Measurements from ENCODE around the gene FCN2. TPM values are rescaled to one million over a fixed set of nuclear protein-coding genes. Genes with fewer than 3 reads are reported as not detected.

FCN2 gene
- total RNA-seq, 2 experiments from 2014 or later = not detected

GRCh38 chr9:134915046-134915985, 34.7 kb downstream of the FCN2 start:
- no peaks in the 10 kb centered on the region for H3K36me3 Mint-ChIP-seq
- no peak for DNase-seq
- no peak overlapping the region for H3K4me3 Mint-ChIP-seq
- H3K4me1 Mint-ChIP-seq = no peaks in the 10 kb centered on the region
- peaks cover 12% of the 10 kb centered on the region for H3K27me3 Mint-ChIP-seq
- peaks cover 13% of the 10 kb centered on the region for H3K9me3 Mint-ChIP-seq
- no peak overlapping the region for H3K27ac Mint-ChIP-seq

GRCh38 chr9:134916161-134916665, 35.6 kb downstream of the FCN2 start:
- Mint-ChIP-seq H3K4me1 (no peaks in the 10 kb centered on the region), H3K27me3 (peaks cover 3% of the 10 kb centered on the region), H3K4me3 (no peak overlapping the region), H3K27ac (no peak overlapping the region), H3K9me3 (peaks cover 13% of the 10 kb centered on the region), H3K36me3 (no peaks in the 10 kb centered on the region)
- no peak for DNase-seq

- Mint-ChIP-seq H3K4me1 (no peaks in the 10 kb centered on the region), H3K9me3 (peaks cover 13% of the 10 kb centered on the region), H3K27ac (no peak within 1 kb of the TSS), H3K27me3 (peaks cover 3% of the 10 kb centered on the region), H3K4me3 (no peak within 1 kb of the TSS), H3K36me3 (no peaks in the 10 kb centered on the region)
- DNase-seq = no peak
These were observed 37.1 kb downstream of the FCN2 start, which contains the start of gene FCN1 for GRCh38 chr9:134917431-134918373. FCN1 (minus strand) TSS chr9:134917912; CDS start chr9:134917871, 41 bp downstream.

GRCh38 chr9:134918646-134919045, 38.0 kb downstream of the FCN2 start:
- Mint-ChIP-seq H3K27me3 (peaks cover 3% of the 10 kb centered on the region), H3K9me3 (peaks cover 13% of the 10 kb centered on the region), H3K36me3 (no peaks in the 10 kb centered on the region), H3K4me1 (no peaks in the 10 kb centered on the region), H3K4me3 (no peak overlapping the region), H3K27ac (no peak overlapping the region)
- DNase-seq = no peak

- Mint-ChIP-seq H3K9me3 (peaks cover 13% of the 10 kb centered on the region), H3K27ac (no peak overlapping the region), H3K4me1 (no peaks in the 10 kb centered on the region), H3K36me3 (no peaks in the 10 kb centered on the region), H3K4me3 (no peak overlapping the region), H3K27me3 (peaks cover 3% of the 10 kb centered on the region)
- no peak for DNase-seq
These were observed 38.7 kb downstream of the FCN2 start for GRCh38 chr9:134919303-134919702.

GRCh38 chr9:134922066-134922931, 41.7 kb downstream of the FCN2 start:
- no peak overlapping the region for H3K27ac Mint-ChIP-seq
- peaks cover 13% of the 10 kb centered on the region for H3K9me3 Mint-ChIP-seq
- no peak for DNase-seq
- H3K36me3 Mint-ChIP-seq = no peaks in the 10 kb centered on the region
- H3K4me1 Mint-ChIP-seq = no peaks in the 10 kb centered on the region
- H3K4me3 Mint-ChIP-seq = no peak overlapping the region
- no peaks in the 10 kb centered on the region for H3K27me3 Mint-ChIP-seq

GRCh38 chr9:134922932-134923240, 42.3 kb downstream of the FCN2 start:
- Mint-ChIP-seq H3K4me1 (no peaks in the 10 kb centered on the region), H3K27ac (no peak overlapping the region), H3K36me3 (no peaks in the 10 kb centered on the region), H3K4me3 (no peak overlapping the region), H3K9me3 (peaks cover 13% of the 10 kb centered on the region), H3K27me3 (no peaks in the 10 kb centered on the region)
- DNase-seq = no peak

- Mint-ChIP-seq H3K4me3 (no peak overlapping the region), H3K27ac (no peak overlapping the region), H3K4me1 (no peaks in the 10 kb centered on the region), H3K36me3 (no peaks in the 10 kb centered on the region), H3K27me3 (no peaks in the 10 kb centered on the region), H3K9me3 (peaks cover 12% of the 10 kb centered on the region)
- no peak for DNase-seq
These were observed 42.9 kb downstream of the FCN2 start for GRCh38 chr9:134923466-134923865.

- Mint-ChIP-seq H3K27me3 (peaks cover 7% of the 10 kb centered on the region), H3K4me1 (no peaks in the 10 kb centered on the region), H3K36me3 (no peaks in the 10 kb centered on the region), H3K27ac (no peak overlapping the region), H3K9me3 (no peaks in the 10 kb centered on the region), H3K4me3 (no peak overlapping the region)
- no peak for DNase-seq
These were observed 44.5 kb downstream of the FCN2 start for GRCh38 chr9:134925011-134925511.

GRCh38 chr9:134928436-134929192, 48.0 kb downstream of the FCN2 start:
- H3K4me1 Mint-ChIP-seq = no peaks in the 10 kb centered on the region
- no peak overlapping the region for H3K4me3 Mint-ChIP-seq
- H3K27me3 Mint-ChIP-seq = peaks cover 12% of the 10 kb centered on the region
- no peaks in the 10 kb centered on the region for H3K9me3 Mint-ChIP-seq
- H3K36me3 Mint-ChIP-seq = no peaks in the 10 kb centered on the region
- DNase-seq = no peak
- H3K27ac Mint-ChIP-seq = no peak overlapping the region

GRCh38 chr9:134929193-134930158, 48.9 kb downstream of the FCN2 start:
- no peak for DNase-seq
- Mint-ChIP-seq H3K4me1 (no peaks in the 10 kb centered on the region), H3K4me3 (no peak overlapping the region), H3K27ac (no peak overlapping the region), H3K36me3 (no peaks in the 10 kb centered on the region), H3K9me3 (no peaks in the 10 kb centered on the region), H3K27me3 (peaks cover 12% of the 10 kb centered on the region)

- no peak overlapping the region for H3K4me3 Mint-ChIP-seq
- H3K4me1 Mint-ChIP-seq = no peaks in the 10 kb centered on the region
- no peaks in the 10 kb centered on the region for H3K36me3 Mint-ChIP-seq
- DNase-seq = no peak
- no peak overlapping the region for H3K27ac Mint-ChIP-seq
- H3K9me3 Mint-ChIP-seq = no peaks in the 10 kb centered on the region
- peaks cover 15% of the 10 kb centered on the region for H3K27me3 Mint-ChIP-seq
These were observed 49.8 kb downstream of the FCN2 start for GRCh38 chr9:134930398-134930797.

GRCh38 chr9:134932171-134932570, 51.6 kb downstream of the FCN2 start:
- Mint-ChIP-seq H3K4me3 (no peak overlapping the region), H3K9me3 (no peaks in the 10 kb centered on the region)
- no peak for DNase-seq

More at GRCh38 chr9:134932171-134932570, 51.6 kb downstream of the FCN2 start:
- no peak overlapping the region for H3K27ac Mint-ChIP-seq
- H3K36me3 Mint-ChIP-seq = no peaks in the 10 kb centered on the region
- no peaks in the 10 kb centered on the region for H3K4me1 Mint-ChIP-seq
- peaks cover 15% of the 10 kb centered on the region for H3K27me3 Mint-ChIP-seq

Data from activated naive CD8-positive, alpha-beta T cell treated with anti-CD3 and anti-CD28 coated beads for 36 hours (primary cell).